HepG2 (cell line): ENCODE measurements around the gene SH2D6. TPM values are rescaled to one million over a fixed set of nuclear protein-coding genes. Genes with fewer than 3 reads are reported as not detected.

Experiments used
- AFF4 ChIP-seq: sonication (generic); formaldehyde crosslinking; IDR thresholded peaks from 2 replicates; pipeline ENCODE4 v1.4.0; 2020; ENCODE audit warnings: missing genetic modification reagents
- ATF7 ChIP-seq, 2 experiments: fragments of 450-650 bp in 1 of 2; sonication (generic) in 1 of 2; formaldehyde crosslinking in 1 of 2; IDR thresholded peaks; 2 replicates each; pipeline versions ENCODE4 v1.4.0 to v1.6.1; 2016 to 2020; ENCODE audit warnings: antibody characterized with exemption in 1 of 2, mild to moderate bottlenecking in 1 of 2, missing genetic modification reagents in 1 of 2
- CCAR2 ChIP-seq: fragments of 200-400 bp; formaldehyde crosslinking; optimal IDR thresholded peaks from 2 replicates; pipeline ENCODE3; 2018; ENCODE audit warnings: low read depth, mild to moderate bottlenecking, low read length, moderate library complexity
- GLMP ChIP-seq: sonication (generic); formaldehyde crosslinking; IDR thresholded peaks from 2 replicates; pipeline ENCODE4 v1.9.0; 2021; ENCODE audit warnings: missing genetic modification reagents, mild to moderate bottlenecking, borderline replicate concordance
- KAT8 ChIP-seq: IDR thresholded peaks from 2 replicates; pipeline ENCODE4 v1.6.1; 2016; ENCODE audit warnings: missing genetic modification reagents, missing compliant biosample characterization
- MIER3 ChIP-seq: IDR thresholded peaks from 2 replicates; pipeline ENCODE4 v1.6.1; 2016; ENCODE audit warnings: missing compliant biosample characterization, borderline replicate concordance
- NFAT5 ChIP-seq: sonication (generic); formaldehyde crosslinking; IDR thresholded peaks from 2 replicates; pipeline ENCODE4 v1.4.0; 2020; ENCODE audit warnings: missing genetic modification reagents
- TERF1 ChIP-seq: sonication (generic); formaldehyde crosslinking; IDR thresholded peaks from 2 replicates; pipeline ENCODE4 v1.8.0; 2022; ENCODE audit warnings: mild to moderate bottlenecking, missing genetic modification reagents, moderate library complexity
- ZBTB33 ChIP-seq: sonication (generic); formaldehyde crosslinking; IDR thresholded peaks from 2 replicates; pipeline ENCODE4 v1.4.0; 2020; ENCODE audit warnings: missing genetic modification reagents
- ZNF607 ChIP-seq: sonication (generic); formaldehyde crosslinking; IDR thresholded peaks from 2 replicates; pipeline ENCODE4 v1.5.1; 2020; ENCODE audit warnings: missing genetic modification reagents, mild to moderate bottlenecking, borderline replicate concordance
- ZNF777 ChIP-seq: sonication (generic); formaldehyde crosslinking; IDR thresholded peaks from 2 replicates; pipeline ENCODE4 v1.4.0; 2020; ENCODE audit warnings: missing genetic modification reagents
- ZSCAN9 ChIP-seq: IDR thresholded peaks from 2 replicates; pipeline ENCODE4 v1.6.1; 2016; ENCODE audit warnings: borderline replicate concordance
- polyA plus RNA-seq, 8 experiments: library from polyadenylated mRNA; depleted of rRNA in 3 of 8; stranded (reverse) in 7 of 8; unstranded in 1 of 8; fragments of >200 nt; fragmentation: Illumina TruSeq in 4 of 8; extraction: Trizol in 4 of 8; gene quantifications; 2 replicates each; pipeline versions ENCODE4 v1.2.1 to v1.2.3, GENCODE V29; 2011 to 2016; ENCODE audit warnings: low read depth in 4 of 8, missing spikeins in 1 of 8, mixed read lengths in 1 of 8; ENCODE audit not compliant: insufficient read depth in 1 of 8
- total RNA-seq, 5 experiments: library from RNA; depleted of rRNA; stranded (reverse); fragments of >200 nt; fragmentation: Illumina TruSeq; extraction: Trizol; gene quantifications; 2 replicates each; pipeline ENCODE4 v1.2.3, GENCODE V29; 2016; ENCODE audit warnings: low read depth in 1 of 5

SH2D6 gene
- total and polyA plus RNA-seq, 2 of the 13 experiments (the other 11 are each of a cell fraction or from before 2014, with no cell fraction given) = 0.11 to 0.26 TPM

GRCh38 chr2:85419009-85419675 lies 628 bp downstream of the SH2D6 start (continued):
- no peak for TF ChIP-seq ZNF607 (CRISPR knock-in tag)
- TF ChIP-seq ZNF777 (CRISPR knock-in tag) = no peak; the same call in 1 of the 2 replicates
- no peak for TF ChIP-seq TERF1 (CRISPR knock-in tag)
- TF ChIP-seq ATF7 (IDR thresholded peaks at IDR 0.05) = no peak
- no peak for TF ChIP-seq ATF7 (CRISPR knock-in tag; IDR thresholded peaks at IDR 0.05)
- TF ChIP-seq GLMP (CRISPR knock-in tag) = no peak
- no peak for TF ChIP-seq KAT8 (CRISPR knock-in tag)
- TF ChIP-seq AFF4 (CRISPR knock-in tag) = no peak; the same call in 1 of the 2 replicates
- TF ChIP-seq CCAR2 = no peak
- TF ChIP-seq MIER3 (CRISPR knock-in tag) = 0 out of 2 replicates have a peak, but pooled peaks have one; percentile 8
- no peak for TF ChIP-seq ZBTB33 (CRISPR knock-in tag)
- no peak; the same call in 1 of the 2 replicates for TF ChIP-seq ZSCAN9 (CRISPR knock-in tag)
- no peak; the same call in 1 of the 2 replicates for TF ChIP-seq NFAT5 (CRISPR knock-in tag)
